VCaP (cell line): ENCODE data around the gene STXBP6.

Experiments used
- H3K27ac ChIP-seq: fragments of 450-650 bp; 2 replicates; pipeline ENCODE4 v1.5.1; 2017
- TF ChIP-seq, protein P1 (sequence below): fragments of 450-650 bp; conservative IDR thresholded peaks from 2 replicates; pipeline ENCODE4 v1.5.1; 2017; ENCODE audit warnings: mild to moderate bottlenecking, moderate library complexity

Gene STXBP6

DNA sequence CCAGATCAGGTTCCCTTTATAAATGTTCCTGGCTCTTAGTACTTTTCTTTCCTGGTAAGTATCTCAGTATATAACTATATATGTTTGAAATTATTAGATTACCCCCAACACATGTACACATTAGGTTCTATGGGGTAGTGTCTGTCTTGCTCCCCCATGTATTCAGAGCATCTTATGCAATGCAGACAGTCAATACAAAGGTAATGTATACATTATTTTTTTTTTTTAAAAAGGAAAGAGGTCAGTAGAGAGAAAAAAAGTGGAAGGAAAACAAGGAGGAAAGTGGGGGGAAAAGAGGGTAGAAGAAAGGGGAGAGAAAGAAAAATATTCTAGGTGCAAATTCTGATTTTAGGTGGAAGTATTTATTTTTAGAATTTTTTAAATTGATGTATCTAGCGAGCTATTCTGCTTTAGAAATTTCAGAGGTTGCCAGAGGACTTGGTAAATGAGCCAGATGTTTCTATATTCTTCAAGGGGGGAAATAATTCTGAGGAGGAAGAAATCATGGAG is 157.9 kb downstream of the STXBP6 start:
- no peak overlapping the region for H3K27ac ChIP-seq
- TF ChIP-seq, protein P1, sequence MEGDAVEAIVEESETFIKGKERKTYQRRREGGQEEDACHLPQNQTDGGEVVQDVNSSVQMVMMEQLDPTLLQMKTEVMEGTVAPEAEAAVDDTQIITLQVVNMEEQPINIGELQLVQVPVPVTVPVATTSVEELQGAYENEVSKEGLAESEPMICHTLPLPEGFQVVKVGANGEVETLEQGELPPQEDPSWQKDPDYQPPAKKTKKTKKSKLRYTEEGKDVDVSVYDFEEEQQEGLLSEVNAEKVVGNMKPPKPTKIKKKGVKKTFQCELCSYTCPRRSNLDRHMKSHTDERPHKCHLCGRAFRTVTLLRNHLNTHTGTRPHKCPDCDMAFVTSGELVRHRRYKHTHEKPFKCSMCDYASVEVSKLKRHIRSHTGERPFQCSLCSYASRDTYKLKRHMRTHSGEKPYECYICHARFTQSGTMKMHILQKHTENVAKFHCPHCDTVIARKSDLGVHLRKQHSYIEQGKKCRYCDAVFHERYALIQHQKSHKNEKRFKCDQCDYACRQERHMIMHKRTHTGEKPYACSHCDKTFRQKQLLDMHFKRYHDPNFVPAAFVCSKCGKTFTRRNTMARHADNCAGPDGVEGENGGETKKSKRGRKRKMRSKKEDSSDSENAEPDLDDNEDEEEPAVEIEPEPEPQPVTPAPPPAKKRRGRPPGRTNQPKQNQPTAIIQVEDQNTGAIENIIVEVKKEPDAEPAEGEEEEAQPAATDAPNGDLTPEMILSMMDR, result no peak

DNA sequence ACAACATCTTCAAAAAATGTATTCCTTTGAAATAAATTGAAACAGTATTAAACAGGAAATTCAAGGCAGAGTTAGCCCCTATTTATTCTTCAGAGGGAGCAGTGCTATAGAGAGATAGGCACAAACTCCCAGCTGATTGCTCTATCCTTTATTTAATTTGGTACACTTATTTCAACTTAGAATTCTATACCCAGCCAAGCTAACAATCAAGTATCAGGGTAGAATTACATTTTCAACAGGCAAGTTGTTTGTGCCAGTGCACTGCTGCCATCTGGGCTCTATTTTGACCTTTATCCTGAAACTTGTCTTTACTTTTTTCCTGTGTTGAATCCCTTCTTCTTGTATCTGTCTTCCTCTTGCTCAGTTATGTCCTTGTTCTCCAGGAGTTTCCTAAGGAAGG is 159.2 kb downstream of the STXBP6 start:
- TF ChIP-seq, protein P1, result no peak

DNA sequence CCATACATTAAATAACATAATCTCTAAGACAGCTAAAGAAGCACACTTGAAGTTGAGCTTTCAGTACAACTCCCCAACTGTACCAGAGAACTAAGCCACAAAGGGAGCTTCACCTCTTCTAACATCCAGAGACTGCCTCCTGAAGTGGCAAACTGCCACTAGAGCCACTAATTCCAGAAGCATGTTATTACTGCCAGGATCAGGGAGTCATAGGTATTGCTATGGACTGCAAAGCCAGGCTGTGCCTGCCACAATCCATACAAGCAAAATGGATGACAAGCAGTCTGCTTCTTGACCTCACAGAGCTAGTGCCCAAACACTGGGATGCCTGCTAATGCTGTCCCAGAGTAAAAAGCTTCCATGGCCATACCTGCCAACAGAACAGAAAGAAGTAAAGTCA is 160.1 kb downstream of the STXBP6 start:
- H3K27ac ChIP-seq, result no peak overlapping the region
- TF ChIP-seq, protein P1, result no peak

More for the DNA sequence above, 159.2 kb downstream of the STXBP6 start:
- H3K27ac ChIP-seq, result no peak overlapping the region

DNA sequence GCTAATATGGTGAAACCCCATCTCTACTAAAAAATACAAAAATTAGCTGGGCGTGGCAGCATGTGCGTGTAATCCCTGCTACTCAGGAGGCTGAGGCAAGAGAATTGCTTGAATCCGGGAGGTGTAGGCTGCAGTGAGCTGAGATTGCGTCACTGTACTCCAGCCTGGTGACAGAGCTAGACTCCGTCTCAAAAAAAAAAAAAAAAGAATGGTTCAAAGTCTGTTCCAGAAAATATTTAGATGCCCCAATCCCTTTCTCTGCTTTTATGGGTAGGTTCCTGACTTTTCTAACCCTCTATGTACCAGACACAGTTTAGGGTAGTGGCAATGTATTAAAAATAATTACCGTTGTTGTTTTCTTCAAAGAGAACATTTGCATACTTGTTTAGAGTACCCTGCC is 161.4 kb downstream of the STXBP6 start:
- TF ChIP-seq, protein P1, result no peak
- no peak overlapping the region for H3K27ac ChIP-seq

DNA sequence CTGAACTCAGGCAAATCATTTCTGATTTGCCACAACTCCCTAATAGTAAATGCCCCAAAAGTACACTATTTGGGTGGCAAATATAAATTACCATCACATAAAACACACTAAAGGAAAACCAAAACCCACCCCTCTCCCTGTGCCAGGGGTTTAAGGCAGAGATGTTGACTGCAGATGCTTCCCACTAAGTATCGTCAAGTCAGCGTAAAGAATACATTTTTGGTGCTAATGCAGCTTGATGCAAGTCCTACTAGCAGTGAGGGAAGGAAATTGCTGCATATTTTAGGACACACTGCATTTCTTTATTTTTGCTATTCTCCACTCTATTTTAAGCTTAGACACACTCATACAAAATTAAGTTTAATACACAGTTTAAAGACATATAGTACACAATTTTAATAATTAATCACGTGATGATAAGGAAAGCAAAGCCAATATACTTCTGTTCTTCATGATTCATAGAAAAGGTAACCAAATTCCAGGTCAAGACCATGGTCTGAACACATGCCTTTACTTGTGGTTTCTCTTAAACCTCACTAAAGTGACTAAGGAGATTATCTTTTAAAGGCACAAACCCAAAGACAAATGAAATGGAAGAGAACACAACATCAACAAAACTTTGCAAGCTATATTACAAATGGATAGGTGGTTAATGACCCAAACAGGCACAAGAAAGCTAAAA is 162.2 kb downstream of the STXBP6 start:
- no peak overlapping the region for H3K27ac ChIP-seq
- TF ChIP-seq, protein P1, result no peak

DNA sequence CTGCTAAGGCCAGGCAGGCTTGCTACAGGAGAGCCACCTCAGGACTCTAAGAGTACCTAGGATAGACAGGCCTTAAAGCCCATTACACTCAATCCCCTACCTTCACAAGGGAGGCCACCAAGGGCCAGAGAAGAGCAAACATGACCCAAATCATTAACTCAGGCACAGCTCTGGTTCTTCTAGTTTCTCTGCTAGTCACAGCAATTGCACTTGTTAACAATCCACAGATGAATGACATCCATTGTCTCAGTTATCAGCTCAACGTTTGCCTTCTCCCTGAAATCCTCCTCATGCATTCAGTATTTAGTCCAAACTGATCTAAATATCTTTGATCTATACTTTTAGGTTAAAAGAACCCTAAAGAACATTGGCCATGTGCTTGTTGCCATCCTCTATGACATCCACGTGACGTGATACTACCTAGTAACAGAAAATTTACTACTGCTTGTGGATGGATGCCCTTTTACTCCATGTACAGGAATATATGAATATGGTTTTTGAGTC is 164.5 kb downstream of the STXBP6 start:
- TF ChIP-seq, protein P1, result no peak
- no peak overlapping the region for H3K27ac ChIP-seq

DNA sequence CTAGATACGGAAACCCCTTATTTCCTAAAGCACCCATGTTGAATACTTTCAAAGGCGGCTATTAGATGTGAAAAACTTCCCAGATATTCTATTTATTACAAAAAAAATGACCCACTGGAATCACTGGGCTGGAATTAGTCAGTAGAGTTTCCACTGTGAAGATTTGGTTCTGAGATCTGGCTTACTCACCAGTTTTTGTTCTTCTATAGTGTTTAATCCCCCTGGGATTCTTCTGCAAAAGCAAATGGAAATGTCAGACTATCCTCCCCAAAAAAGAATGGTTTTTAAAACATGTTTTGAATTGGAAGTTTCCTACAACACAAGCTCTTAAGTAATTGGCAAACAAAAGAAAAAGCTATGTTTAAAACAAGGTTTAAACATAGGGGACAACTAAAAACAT is 166.4 kb downstream of the STXBP6 start:
- H3K27ac ChIP-seq, result no peak overlapping the region

More for the DNA sequence above, 166.4 kb downstream of the STXBP6 start:
- TF ChIP-seq, protein P1, result no peak
